Mucosa of rectum (tissue), 2 donors: Measurements from ENCODE around the gene DKK2.

Experiments used
- H3K27ac ChIP-seq, 2 donors: one replicate each; pipeline ENCODE4 v1.7.0; 2013; ENCODE audit warnings: inconsistent platforms in 2 of 2, low read depth in 2 of 2, low read length in 2 of 2
- H3K27me3 ChIP-seq, 2 donors: one replicate each; pipeline ENCODE4 v1.7.0; 2013; ENCODE audit warnings: low read length in 2 of 2; ENCODE audit not compliant: control insufficient read depth in 2 of 2, insufficient read depth in 2 of 2
- H3K36me3 ChIP-seq, 2 donors: one replicate each; pipeline ENCODE4 v1.7.0; 2013; ENCODE audit warnings: low read length in 2 of 2; ENCODE audit not compliant: control insufficient read depth in 2 of 2, insufficient read depth in 2 of 2
- H3K4me1 ChIP-seq, 2 donors: one replicate each; pipeline ENCODE4 v1.7.0; 2013; ENCODE audit warnings: low read length in 2 of 2, mild to moderate bottlenecking in 1 of 2; ENCODE audit not compliant: control insufficient read depth in 2 of 2, insufficient read depth in 2 of 2
- H3K4me3 ChIP-seq, 2 donors: one replicate each; pipeline ENCODE4 v1.7.0; 2013; ENCODE audit warnings: low read length in 2 of 2
- H3K9ac ChIP-seq, 2 donors: one replicate each; pipeline ENCODE4 v1.7.0; 2013; ENCODE audit warnings: low read length in 2 of 2, low read depth in 1 of 2, mild to moderate bottlenecking in 1 of 2
- H3K9me3 ChIP-seq, 2 donors: one replicate each; pipeline ENCODE4 v1.7.0; 2013; ENCODE audit warnings: low read length in 2 of 2; ENCODE audit not compliant: control insufficient read depth in 2 of 2
- donor health status: healthy.
- donor health status: Normal muscosa, but diverticular disease.

Gene DKK2

GRCh38 chr4:107017443-107018343 lies 18.4 kb downstream of the DKK2 start:
- Histone ChIP-seq H3K9me3 (no peaks in the 10 kb centered on the region), H3K27me3 (no peaks in the 10 kb centered on the region), H3K27ac (no peak overlapping the region), H3K4me1 (no peaks in the 10 kb centered on the region), H3K4me3 (no peak overlapping the region), H3K9ac (no peak overlapping the region), H3K36me3 (no peaks in the 10 kb centered on the region)

- Histone ChIP-seq H3K4me3 (no peak overlapping the region), H3K4me1 (no peaks in the 10 kb centered on the region), H3K36me3 (no peaks in the 10 kb centered on the region), H3K27me3 (no peaks in the 10 kb centered on the region), H3K9ac (no peak overlapping the region), H3K27ac (no peak overlapping the region), H3K9me3 (no peaks in the 10 kb centered on the region)
Measured at GRCh38 chr4:107011312-107011711, 24.8 kb downstream of the DKK2 start.

- Histone ChIP-seq H3K4me3 (no peak overlapping the region), H3K9ac (no peak overlapping the region), H3K36me3 (no peaks in the 10 kb centered on the region), H3K27me3 (no peaks in the 10 kb centered on the region), H3K27ac (no peak overlapping the region), H3K4me1 (no peaks in the 10 kb centered on the region), H3K9me3 (no peaks in the 10 kb centered on the region)
Measured at GRCh38 chr4:107009196-107009968, 26.7 kb downstream of the DKK2 start.

GRCh38 chr4:107008115-107008514 lies 28.0 kb downstream of the DKK2 start:
- Histone ChIP-seq H3K27me3 (no peaks in the 10 kb centered on the region), H3K9ac (no peak overlapping the region), H3K4me1 (no peaks in the 10 kb centered on the region), H3K9me3 (no peaks in the 10 kb centered on the region), H3K36me3 (no peaks in the 10 kb centered on the region), H3K4me3 (no peak overlapping the region), H3K27ac (no peak overlapping the region)

- Histone ChIP-seq H3K4me1 (no peaks in the 10 kb centered on the region), H3K4me3 (no peak overlapping the region), H3K36me3 (no peaks in the 10 kb centered on the region), H3K27me3 (no peaks in the 10 kb centered on the region), H3K9me3 (no peaks in the 10 kb centered on the region), H3K9ac (no peak overlapping the region), H3K27ac (no peak overlapping the region)
Measured at GRCh38 chr4:107006218-107006617, 29.9 kb downstream of the DKK2 start.

- no peaks in the 10 kb centered on the region for H3K4me1 ChIP-seq
- no peak overlapping the region for H3K27ac ChIP-seq
- H3K27me3 ChIP-seq: no peaks in the 10 kb centered on the region
- H3K36me3 ChIP-seq: no peaks in the 10 kb centered on the region
- no peak overlapping the region for H3K9ac ChIP-seq
- H3K4me3 ChIP-seq: no peak overlapping the region
- no peaks in the 10 kb centered on the region for H3K9me3 ChIP-seq
Measured at GRCh38 chr4:106996490-106996889, 39.6 kb downstream of the DKK2 start.

GRCh38 chr4:106993827-106994226 lies 42.3 kb downstream of the DKK2 start:
- Histone ChIP-seq H3K27me3 (no peaks in the 10 kb centered on the region), H3K9ac (no peak overlapping the region), H3K36me3 (no peaks in the 10 kb centered on the region), H3K27ac (no peak overlapping the region), H3K4me3 (no peak overlapping the region), H3K4me1 (no peaks in the 10 kb centered on the region), H3K9me3 (no peaks in the 10 kb centered on the region)

GRCh38 chr4:106987311-106987710 lies 48.8 kb downstream of the DKK2 start:
- Histone ChIP-seq H3K36me3 (no peaks in the 10 kb centered on the region), H3K4me1 (no peaks in the 10 kb centered on the region), H3K27me3 (no peaks in the 10 kb centered on the region), H3K4me3 (no peak overlapping the region), H3K9me3 (no peaks in the 10 kb centered on the region), H3K9ac (no peak overlapping the region), H3K27ac (no peak overlapping the region)

GRCh38 chr4:106986486-106986885 lies 49.6 kb downstream of the DKK2 start:
- Histone ChIP-seq H3K4me3 (no peak overlapping the region), H3K9ac (no peak overlapping the region), H3K27ac (no peak overlapping the region), H3K27me3 (no peaks in the 10 kb centered on the region), H3K9me3 (no peaks in the 10 kb centered on the region), H3K36me3 (no peaks in the 10 kb centered on the region), H3K4me1 (no peaks in the 10 kb centered on the region)

GRCh38 chr4:106985830-106986229 lies 50.3 kb downstream of the DKK2 start:
- H3K4me3 ChIP-seq: no peak overlapping the region
- no peak overlapping the region for H3K27ac ChIP-seq
- H3K9me3 ChIP-seq: no peaks in the 10 kb centered on the region
- H3K4me1 ChIP-seq: no peaks in the 10 kb centered on the region
- H3K9ac ChIP-seq: no peak overlapping the region
- no peaks in the 10 kb centered on the region for H3K36me3 ChIP-seq
- no peaks in the 10 kb centered on the region for H3K27me3 ChIP-seq
